ENCODE results near the gene SLC6A1. TPM values are rescaled to one million over a fixed set of nuclear protein-coding genes. Genes with fewer than 3 reads are reported as not detected.

Gene SLC6A1
- total and polyA plus RNA-seq, 2 of the 13 experiments (the other 11 are each of a cell fraction or from before 2014, with no cell fraction given), result not detected

DNA sequence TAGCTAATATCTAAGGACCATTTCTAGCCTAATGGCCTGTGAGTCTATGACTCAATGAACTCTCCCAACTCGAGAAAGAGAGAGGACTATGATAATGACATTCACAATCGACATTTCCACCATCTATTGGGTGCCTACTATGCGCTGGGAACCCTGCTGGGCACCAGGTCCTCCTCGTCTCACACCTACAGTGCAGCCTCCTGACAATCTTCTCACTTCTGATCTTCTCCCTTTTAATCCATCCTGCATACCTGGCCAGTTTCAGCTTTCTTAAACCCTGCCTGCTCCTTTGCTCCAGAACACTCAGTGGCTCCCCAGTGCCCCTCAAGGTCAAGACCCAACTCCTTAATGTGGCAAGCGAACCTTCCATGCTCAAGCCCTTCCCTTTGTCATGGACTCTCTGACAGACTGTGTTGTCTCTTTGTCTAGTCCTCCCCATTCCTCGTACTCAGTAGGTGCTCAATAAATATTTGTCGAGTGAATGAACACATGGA lies 3.5 kb upstream of the SLC6A1 start:
- H3K36me3 ChIP-seq (replicated peaks in 1 of 2; ENCODE audit: control insufficient read depth in 1 of 2, insufficient read depth in 2 of 2, low read length in 2 of 2), result no peaks in the 10 kb centered on the region
- ChIA-PET POLR2A (no interaction called here), CTCF (ENCODE audit: low intra/inter-chr PET ratio, low total read pairs) (no interaction called here)
- ATAC-seq (no peak), DNase-seq (ENCODE audit: low spot score) (no peak), FAIRE-seq (no peak)
- no peak overlapping the region for H3K4me2 ChIP-seq (ENCODE audit: low read depth, low read length)
- no peak for TF ChIP-seq U2AF1 (optimal IDR thresholded peaks at IDR 0.05; ENCODE audit: low read depth, low read length)
- TF ChIP-seq, protein P1, sequence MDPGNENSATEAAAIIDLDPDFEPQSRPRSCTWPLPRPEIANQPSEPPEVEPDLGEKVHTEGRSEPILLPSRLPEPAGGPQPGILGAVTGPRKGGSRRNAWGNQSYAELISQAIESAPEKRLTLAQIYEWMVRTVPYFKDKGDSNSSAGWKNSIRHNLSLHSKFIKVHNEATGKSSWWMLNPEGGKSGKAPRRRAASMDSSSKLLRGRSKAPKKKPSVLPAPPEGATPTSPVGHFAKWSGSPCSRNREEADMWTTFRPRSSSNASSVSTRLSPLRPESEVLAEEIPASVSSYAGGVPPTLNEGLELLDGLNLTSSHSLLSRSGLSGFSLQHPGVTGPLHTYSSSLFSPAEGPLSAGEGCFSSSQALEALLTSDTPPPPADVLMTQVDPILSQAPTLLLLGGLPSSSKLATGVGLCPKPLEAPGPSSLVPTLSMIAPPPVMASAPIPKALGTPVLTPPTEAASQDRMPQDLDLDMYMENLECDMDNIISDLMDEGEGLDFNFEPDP (CRISPR knock-in tag; conservative IDR thresholded peaks at IDR 0.05), result 0 out of 2 replicates have a peak, but pooled peaks have one; percentile 18
- intact Hi-C loops (cut with micrococcal nuclease; ENCODE audit: unreplicated experiment), result no loop called here
- H4K20me1 ChIP-seq (ENCODE audit: insufficient read depth, low read length), result no peaks in the 10 kb centered on the region
- WGBS (ENCODE audit: low lambda C conversion rate), result 21% methylated on average over 7 of the region's 7 CpGs
- H3K9me3 ChIP-seq (ENCODE audit: low read length), result no peaks in the 10 kb centered on the region
- H3K79me2 ChIP-seq (ENCODE audit: insufficient read depth, low read length), result no peaks in the 10 kb centered on the region
- no TSS peak for BruUV-seq (replicated peaks)
- no peak overlapping the region for H3K4me3 ChIP-seq (replicated peaks in 1 of 3; ENCODE audit: insufficient read depth in 1 of 3, low read depth in 2 of 3, low read length in 3 of 3)
- no peak overlapping the region for H2AFZ ChIP-seq (ENCODE audit: low read length)
- no peak overlapping the region for H3K9ac ChIP-seq (ENCODE audit: insufficient read depth, low read depth, low read length)
- H3K4me1 ChIP-seq (ENCODE audit: insufficient read depth, low read length), result peaks cover 14% of the 10 kb centered on the region
- H3K27ac ChIP-seq (ENCODE audit: extremely low read length, insufficient read depth, low read length), result no peak overlapping the region
- in situ Hi-C loops (cut with HindIII; ENCODE audit: extremely low pct_ligation_motif_present, low pct_unique_long_range_greater_than_20kb), result no loop called here
- H3K27me3 ChIP-seq (ENCODE audit: control insufficient read depth in 1 of 2, insufficient read depth in 2 of 2, low read length in 2 of 2), result peaks cover 3 to 29% of the 10 kb centered on the region in 2 experiments; a peak in 3 of 5 replicates

DNA sequence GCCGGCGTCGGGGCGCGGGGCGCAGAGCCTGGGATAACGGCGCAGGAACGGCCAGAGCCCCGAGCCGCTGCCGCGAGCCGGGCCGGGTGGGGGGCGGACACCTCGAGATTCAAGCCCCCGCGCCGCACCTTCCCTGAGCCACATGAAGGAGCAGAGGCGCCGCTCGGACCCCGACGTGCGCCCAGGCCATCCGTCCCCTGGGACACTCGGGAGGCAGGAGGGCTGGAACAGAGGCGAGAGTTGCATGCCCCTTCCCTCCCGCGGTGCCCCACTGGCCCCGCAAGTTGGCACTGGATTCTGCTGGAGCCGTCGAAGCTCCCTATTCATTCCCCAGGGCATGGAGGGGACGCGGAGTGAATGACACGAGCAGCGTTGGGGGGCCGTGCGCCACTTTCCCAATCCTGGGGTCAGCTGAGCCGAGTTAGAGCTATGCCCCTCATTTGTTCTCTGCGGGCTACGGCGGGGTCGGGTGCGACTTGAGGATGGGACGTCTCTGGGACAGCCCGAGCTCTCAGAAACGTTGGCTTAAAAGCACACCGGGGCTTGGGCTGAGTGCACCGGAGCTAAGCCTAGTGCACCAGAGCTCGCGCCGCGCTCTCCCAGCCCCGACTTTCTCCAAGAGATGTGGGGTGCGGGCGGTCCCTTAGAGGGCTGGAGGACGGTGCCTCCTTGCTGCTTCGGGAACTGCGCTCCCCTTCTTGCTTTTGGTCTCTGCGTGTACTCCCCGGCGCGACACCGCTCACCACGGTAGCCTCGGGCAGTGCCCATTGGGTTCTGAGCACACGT lies 588 bp downstream of the SLC6A1 start:
- CTCF ChIA-PET (ENCODE audit: low intra/inter-chr PET ratio, low total read pairs), result no interaction called here
- ATAC-seq (no peak; the same call in 2 of the 3 replicates), FAIRE-seq (no peak)

More for the DNA sequence above, 588 bp downstream of the SLC6A1 start:
- intact Hi-C loops (cut with micrococcal nuclease; ENCODE audit: unreplicated experiment), result no loop called here
- POLR2A ChIA-PET, result no interaction called here
- no peaks in the 10 kb centered on the region for H3K9me3 ChIP-seq (ENCODE audit: low read length)
- no peak overlapping the region for H3K4me3 ChIP-seq (replicated peaks in 1 of 3; ENCODE audit: insufficient read depth in 1 of 3, low read depth in 2 of 3, low read length in 3 of 3)
- no peak for DNase-seq (ENCODE audit: low spot score)
- 54% methylated on average over 19 of the region's 69 CpGs for WGBS (ENCODE audit: low lambda C conversion rate)
- no peaks in the 10 kb centered on the region for H4K20me1 ChIP-seq (ENCODE audit: insufficient read depth, low read length)
- H3K9ac ChIP-seq (ENCODE audit: insufficient read depth, low read depth, low read length), result no peak overlapping the region
- no peaks in the 10 kb centered on the region for H3K79me2 ChIP-seq (ENCODE audit: insufficient read depth, low read length)
- in situ Hi-C loops (cut with HindIII; ENCODE audit: extremely low pct_ligation_motif_present, low pct_unique_long_range_greater_than_20kb), result no loop called here
- H3K27me3 ChIP-seq (ENCODE audit: control insufficient read depth in 1 of 2, insufficient read depth in 2 of 2, low read length in 2 of 2), result peaks cover 3 to 33% of the 10 kb centered on the region in 2 experiments; a peak in 3 of 5 replicates
- BruUV-seq (replicated peaks), result no TSS peak
- H3K27ac ChIP-seq (ENCODE audit: extremely low read length, insufficient read depth, low read length), result no peak overlapping the region
- no peak overlapping the region for H3K4me2 ChIP-seq (ENCODE audit: low read depth, low read length)
- H3K4me1 ChIP-seq (ENCODE audit: insufficient read depth, low read length), result peaks cover 9% of the 10 kb centered on the region
- H2AFZ ChIP-seq (ENCODE audit: low read length), result no peak overlapping the region
- TF ChIP-seq TARDBP (CRISPR knock-in tag; IDR thresholded peaks at IDR 0.05) (no peak), IRX3 (CRISPR knock-in tag; IDR thresholded peaks at IDR 0.05; ENCODE audit: borderline replicate concordance, low read depth) (no peak), FOSL1 (CRISPR knock-in tag; IDR thresholded peaks at IDR 0.05; ENCODE audit: borderline replicate concordance) (no peak), ZZZ3 (CRISPR knock-in tag; IDR thresholded peaks at IDR 0.05; ENCODE audit: borderline replicate concordance) (no peak), ZNF543 (CRISPR knock-in tag; IDR thresholded peaks at IDR 0.05) (no peak), ZNF598 (CRISPR knock-in tag; IDR thresholded peaks at IDR 0.05; ENCODE audit: borderline replicate concordance) (no peak)
- TF ChIP-seq, protein P2, sequence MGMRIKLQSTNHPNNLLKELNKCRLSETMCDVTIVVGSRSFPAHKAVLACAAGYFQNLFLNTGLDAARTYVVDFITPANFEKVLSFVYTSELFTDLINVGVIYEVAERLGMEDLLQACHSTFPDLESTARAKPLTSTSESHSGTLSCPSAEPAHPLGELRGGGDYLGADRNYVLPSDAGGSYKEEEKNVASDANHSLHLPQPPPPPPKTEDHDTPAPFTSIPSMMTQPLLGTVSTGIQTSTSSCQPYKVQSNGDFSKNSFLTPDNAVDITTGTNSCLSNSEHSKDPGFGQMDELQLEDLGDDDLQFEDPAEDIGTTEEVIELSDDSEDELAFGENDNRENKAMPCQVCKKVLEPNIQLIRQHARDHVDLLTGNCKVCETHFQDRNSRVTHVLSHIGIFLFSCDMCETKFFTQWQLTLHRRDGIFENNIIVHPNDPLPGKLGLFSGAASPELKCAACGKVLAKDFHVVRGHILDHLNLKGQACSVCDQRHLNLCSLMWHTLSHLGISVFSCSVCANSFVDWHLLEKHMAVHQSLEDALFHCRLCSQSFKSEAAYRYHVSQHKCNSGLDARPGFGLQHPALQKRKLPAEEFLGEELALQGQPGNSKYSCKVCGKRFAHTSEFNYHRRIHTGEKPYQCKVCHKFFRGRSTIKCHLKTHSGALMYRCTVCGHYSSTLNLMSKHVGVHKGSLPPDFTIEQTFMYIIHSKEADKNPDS (CRISPR knock-in tag; IDR thresholded peaks at IDR 0.05), result no peak
- no peaks in the 10 kb centered on the region for H3K36me3 ChIP-seq (replicated peaks in 1 of 2; ENCODE audit: control insufficient read depth in 1 of 2, insufficient read depth in 2 of 2, low read length in 2 of 2)

Data from HepG2 (cell line).